ENCODE data around the gene ADGB. TPM values are rescaled to one million over a fixed set of nuclear protein-coding genes. Genes with fewer than 3 reads are reported as not detected.
"Not testable (repeated sequence)": the region's sequence is repeated elsewhere in the genome, so short reads cannot be mapped to it uniquely, and the experiment has no call there.

The ADGB gene
- total and polyA plus RNA-seq, 4 donors = 0.98 to 6.6 (median 1.4) TPM

- no peaks in the 10 kb centered on the region for H3K9me3 ChIP-seq (ENCODE audit: control insufficient read depth, insufficient read depth, low read length)
- no peak overlapping the region for H3K27ac ChIP-seq (ENCODE audit: low read depth, low read length)
- DNase-seq (ENCODE audit: low read depth in 4 of 6, low spot score in 6 of 6) = peak in 2 of 6 donors; percentile 8 to 31
- H3K4me3 ChIP-seq (ENCODE audit: low read depth, low read length) = no peak overlapping the region
- no peaks in the 10 kb centered on the region for H3K36me3 ChIP-seq (ENCODE audit: control insufficient read depth, insufficient read depth, low read length)
- no peaks in the 10 kb centered on the region for H3K27me3 ChIP-seq (ENCODE audit: control insufficient read depth, insufficient read depth, low read length)
- no peaks in the 10 kb centered on the region for H3K4me1 ChIP-seq (ENCODE audit: control insufficient read depth, insufficient read depth, low read length)
These were observed 176.4 kb downstream of the ADGB start for GRCh38 chr6:146775220-146775619.

- no peaks in the 10 kb centered on the region for H3K36me3 ChIP-seq (ENCODE audit: control insufficient read depth, insufficient read depth, low read length)
- H3K27me3 ChIP-seq (ENCODE audit: control insufficient read depth, insufficient read depth, low read length) = no peaks in the 10 kb centered on the region
- H3K9me3 ChIP-seq (ENCODE audit: control insufficient read depth, insufficient read depth, low read length) = no peaks in the 10 kb centered on the region
- H3K4me1 ChIP-seq (ENCODE audit: control insufficient read depth, insufficient read depth, low read length) = no peaks in the 10 kb centered on the region
- DNase-seq (ENCODE audit: low read depth in 4 of 6, low spot score in 6 of 6) = no peak
- WGBS (ENCODE audit: insufficient coverage) = no CpG with 5 or more reads among the region's 3 CpGs
- no peak overlapping the region for H3K27ac ChIP-seq (ENCODE audit: low read depth, low read length)
- no peak overlapping the region for H3K4me3 ChIP-seq (ENCODE audit: low read depth, low read length)
These were observed 183.1 kb downstream of the ADGB start for GRCh38 chr6:146781836-146782235.

- no peaks in the 10 kb centered on the region for H3K36me3 ChIP-seq (ENCODE audit: control insufficient read depth, insufficient read depth, low read length)
- DNase-seq (ENCODE audit: low read depth in 4 of 6, low spot score in 6 of 6) = peak in 2 of 6 donors; percentile 31 to 51
- H3K27me3 ChIP-seq (ENCODE audit: control insufficient read depth, insufficient read depth, low read length) = no peaks in the 10 kb centered on the region
- H3K27ac ChIP-seq (ENCODE audit: low read depth, low read length) = no peak overlapping the region
- 60% methylated on average over 1 of the region's 5 CpGs for WGBS (ENCODE audit: insufficient coverage)
- H3K9me3 ChIP-seq (ENCODE audit: control insufficient read depth, insufficient read depth, low read length) = no peaks in the 10 kb centered on the region
- no peaks in the 10 kb centered on the region for H3K4me1 ChIP-seq (ENCODE audit: control insufficient read depth, insufficient read depth, low read length)
- no peak overlapping the region for H3K4me3 ChIP-seq (ENCODE audit: low read depth, low read length)
These were observed 186.3 kb downstream of the ADGB start for GRCh38 chr6:146785001-146785585.

GRCh38 chr6:146787876-146788508 lies 189.2 kb downstream of the ADGB start:
- 77% methylated on average over 4 of the region's 5 CpGs for WGBS (ENCODE audit: insufficient coverage)
- no peaks in the 10 kb centered on the region for H3K27me3 ChIP-seq (ENCODE audit: control insufficient read depth, insufficient read depth, low read length)
- no peak overlapping the region for H3K27ac ChIP-seq (ENCODE audit: low read depth, low read length)
- no peaks in the 10 kb centered on the region for H3K9me3 ChIP-seq (ENCODE audit: control insufficient read depth, insufficient read depth, low read length)
- H3K4me1 ChIP-seq (ENCODE audit: control insufficient read depth, insufficient read depth, low read length) = no peaks in the 10 kb centered on the region
- DNase-seq (ENCODE audit: low read depth in 4 of 6, low spot score in 6 of 6) = no peak
- H3K36me3 ChIP-seq (ENCODE audit: control insufficient read depth, insufficient read depth, low read length) = no peaks in the 10 kb centered on the region
- no peak overlapping the region for H3K4me3 ChIP-seq (ENCODE audit: low read depth, low read length)

GRCh38 chr6:146790561-146791091 lies 191.9 kb downstream of the ADGB start:
- 100% methylated on average over 1 of the region's 4 CpGs for WGBS (ENCODE audit: insufficient coverage)
- peaks cover 1% of the 10 kb centered on the region for H3K9me3 ChIP-seq (ENCODE audit: control insufficient read depth, insufficient read depth, low read length)
- no peak overlapping the region for H3K4me3 ChIP-seq (ENCODE audit: low read depth, low read length)
- H3K27ac ChIP-seq (ENCODE audit: low read depth, low read length) = no peak overlapping the region
- no peak for DNase-seq (ENCODE audit: low read depth in 4 of 6, low spot score in 6 of 6)
- H3K4me1 ChIP-seq (ENCODE audit: control insufficient read depth, insufficient read depth, low read length) = no peaks in the 10 kb centered on the region
- H3K27me3 ChIP-seq (ENCODE audit: control insufficient read depth, insufficient read depth, low read length) = no peaks in the 10 kb centered on the region
- H3K36me3 ChIP-seq (ENCODE audit: control insufficient read depth, insufficient read depth, low read length) = no peaks in the 10 kb centered on the region

GRCh38 chr6:146791930-146792329 lies 193.2 kb downstream of the ADGB start:
- H3K36me3 ChIP-seq (ENCODE audit: control insufficient read depth, insufficient read depth, low read length) = no peaks in the 10 kb centered on the region
- H3K4me1 ChIP-seq (ENCODE audit: control insufficient read depth, insufficient read depth, low read length) = no peaks in the 10 kb centered on the region
- H3K4me3 ChIP-seq (ENCODE audit: low read depth, low read length) = no peak overlapping the region
- DNase-seq (ENCODE audit: low read depth in 4 of 6, low spot score in 6 of 6) = no peak
- H3K27ac ChIP-seq (ENCODE audit: low read depth, low read length) = no peak overlapping the region
- WGBS (ENCODE audit: insufficient coverage) = 70% methylated on average over 1 of the region's 4 CpGs
- H3K27me3 ChIP-seq (ENCODE audit: control insufficient read depth, insufficient read depth, low read length) = no peaks in the 10 kb centered on the region
- peaks cover 1% of the 10 kb centered on the region for H3K9me3 ChIP-seq (ENCODE audit: control insufficient read depth, insufficient read depth, low read length)

- WGBS (ENCODE audit: insufficient coverage) = 100% methylated on average over 1 of the region's 2 CpGs
- H3K36me3 ChIP-seq (ENCODE audit: control insufficient read depth, insufficient read depth, low read length); DNase-seq (ENCODE audit: low read depth in 4 of 6, low spot score in 6 of 6): not testable (repeated sequence)
These were observed 194.4 kb downstream of the ADGB start for GRCh38 chr6:146793218-146793617.

GRCh38 chr6:146795479-146796133 lies 196.8 kb downstream of the ADGB start:
- no CpG with 5 or more reads among the region's 1 CpG for WGBS (ENCODE audit: insufficient coverage)
- H3K27ac ChIP-seq (ENCODE audit: low read depth, low read length) = no peak overlapping the region
- DNase-seq (ENCODE audit: low read depth in 4 of 6, low spot score in 6 of 6) = no peak

More at GRCh38 chr6:146793218-146793617, 194.4 kb downstream of the ADGB start:
- not testable (repeated sequence) for H3K27me3 ChIP-seq (ENCODE audit: control insufficient read depth, insufficient read depth, low read length); H3K9me3 ChIP-seq (ENCODE audit: control insufficient read depth, insufficient read depth, low read length); H3K27ac ChIP-seq (ENCODE audit: low read depth, low read length); H3K4me3 ChIP-seq (ENCODE audit: low read depth, low read length); H3K4me1 ChIP-seq (ENCODE audit: control insufficient read depth, insufficient read depth, low read length)

GRCh38 chr6:146803167-146803566 lies 204.4 kb downstream of the ADGB start:
- H3K9me3 ChIP-seq (ENCODE audit: control insufficient read depth, insufficient read depth, low read length); H3K27me3 ChIP-seq (ENCODE audit: control insufficient read depth, insufficient read depth, low read length); H3K27ac ChIP-seq (ENCODE audit: low read depth, low read length); H3K36me3 ChIP-seq (ENCODE audit: control insufficient read depth, insufficient read depth, low read length); DNase-seq (ENCODE audit: low read depth in 4 of 6, low spot score in 6 of 6); H3K4me1 ChIP-seq (ENCODE audit: control insufficient read depth, insufficient read depth, low read length); H3K4me3 ChIP-seq (ENCODE audit: low read depth, low read length): not testable (repeated sequence)
- no CpG with 5 or more reads among the region's 3 CpGs for WGBS (ENCODE audit: insufficient coverage)

More at GRCh38 chr6:146795479-146796133, 196.8 kb downstream of the ADGB start:
- H3K36me3 ChIP-seq (ENCODE audit: control insufficient read depth, insufficient read depth, low read length) = no peaks in the 10 kb centered on the region
- no peak overlapping the region for H3K4me3 ChIP-seq (ENCODE audit: low read depth, low read length)
- no peaks in the 10 kb centered on the region for H3K27me3 ChIP-seq (ENCODE audit: control insufficient read depth, insufficient read depth, low read length)
- H3K9me3 ChIP-seq (ENCODE audit: control insufficient read depth, insufficient read depth, low read length) = peaks cover 1% of the 10 kb centered on the region
- H3K4me1 ChIP-seq (ENCODE audit: control insufficient read depth, insufficient read depth, low read length) = no peaks in the 10 kb centered on the region

All from spinal cord (tissue), 10 donors.